Astrocyte (in vitro differentiated cells and primary cell): ENCODE data around the gene RAB31. TPM values are rescaled to one million over a fixed set of nuclear protein-coding genes. Genes with fewer than 3 reads are reported as not detected.

ENCODE experiments used
- DNase-seq: peaks from one replicate; pipeline ENCODE4 v3.0.0-alpha.2; 2010; ENCODE audit warnings: low read depth
- FAIRE-seq: peaks from 2 replicates; lab custom pipeline; 2011; peaks lifted over from hg19 to GRCh38; lab: Jason Lieb, UNC
- H2AFZ ChIP-seq: 2 replicates; pipeline ENCODE4 v1.6.0; 2012; ENCODE audit warnings: low read depth, low read length, inconsistent platforms
- H3K27ac ChIP-seq: 2 replicates; pipeline ENCODE4 v1.5.1; 2011; ENCODE audit warnings: low read depth, low read length, inconsistent platforms
- H3K27me3 ChIP-seq: 2 replicates; pipeline ENCODE4 v1.6.0; 2011; ENCODE audit warnings: low read length, inconsistent platforms; ENCODE audit not compliant: insufficient read depth
- H3K36me3 ChIP-seq: 2 replicates; pipeline ENCODE4 v1.5.1; 2011; ENCODE audit warnings: low read length, inconsistent platforms; ENCODE audit not compliant: insufficient read depth
- H3K4me1 ChIP-seq: 2 replicates; pipeline ENCODE4 v1.5.1; 2011; ENCODE audit warnings: low read length, inconsistent platforms; ENCODE audit not compliant: insufficient read depth
- H3K4me2 ChIP-seq: 2 replicates; pipeline ENCODE4 v1.6.0; 2012; ENCODE audit warnings: low read length, inconsistent platforms
- H3K4me3 ChIP-seq: 2 replicates; pipeline ENCODE4 v1.5.1; 2011; ENCODE audit warnings: low read depth, mild to moderate bottlenecking, low read length, inconsistent platforms; ENCODE audit not compliant: insufficient read depth
- H3K79me2 ChIP-seq: 2 replicates; pipeline ENCODE4 v1.6.0; 2012; ENCODE audit warnings: mild to moderate bottlenecking, low read length, inconsistent platforms; ENCODE audit not compliant: insufficient read depth
- H3K9ac ChIP-seq: 2 replicates; pipeline ENCODE4 v1.6.0; 2012; ENCODE audit warnings: mild to moderate bottlenecking, low read length, inconsistent platforms
- H3K9me3 ChIP-seq: 2 replicates; pipeline ENCODE4 v1.5.1; 2012; ENCODE audit warnings: low read depth, mild to moderate bottlenecking, low read length, inconsistent platforms; ENCODE audit not compliant: insufficient read depth
- H4K20me1 ChIP-seq: 2 replicates; pipeline ENCODE4 v1.6.0; 2012; ENCODE audit warnings: low read length, inconsistent platforms; ENCODE audit not compliant: insufficient read depth
- H3K27ac Mint-ChIP-seq: one replicate; pipeline ENCODE4 v1.8.0; 2021; ENCODE audit warnings: mild to moderate bottlenecking, mixed read lengths; ENCODE audit not compliant: unreplicated experiment
- H3K27me3 Mint-ChIP-seq: one replicate; pipeline ENCODE4 v1.8.0; 2021; ENCODE audit warnings: low read depth, mixed read lengths; ENCODE audit not compliant: unreplicated experiment
- H3K36me3 Mint-ChIP-seq: one replicate; pipeline ENCODE4 v1.8.0; 2021; ENCODE audit warnings: low read depth, mixed read lengths; ENCODE audit not compliant: unreplicated experiment
- H3K4me1 Mint-ChIP-seq: one replicate; pipeline ENCODE4 v1.8.0; 2021; ENCODE audit warnings: low read depth, mixed read lengths; ENCODE audit not compliant: unreplicated experiment
- H3K4me3 Mint-ChIP-seq: one replicate; pipeline ENCODE4 v1.8.0; 2021; ENCODE audit warnings: mild to moderate bottlenecking, moderate library complexity, mixed read lengths; ENCODE audit not compliant: unreplicated experiment
- H3K9me3 Mint-ChIP-seq: one replicate; pipeline ENCODE4 v1.8.0; 2021; ENCODE audit warnings: mild to moderate bottlenecking, mixed read lengths; ENCODE audit not compliant: unreplicated experiment
- EZH2 ChIP-seq: IDR thresholded peaks from 2 replicates; pipeline ENCODE4 v1.6.1; 2012; ENCODE audit warnings: mild to moderate bottlenecking, low read length, inconsistent platforms; ENCODE audit not compliant: insufficient read depth
- total RNA-seq: library from RNA; stranded (reverse); gene quantifications from 2 replicates; pipeline ENCODE4 v1.2.1, GENCODE V29; 2021
- TF ChIP-seq, protein P1 (sequence below): IDR thresholded peaks from 2 replicates; pipeline ENCODE4 v1.5.1; 2011; ENCODE audit warnings: low read depth, mild to moderate bottlenecking, inconsistent platforms, low read length, moderate library complexity; ENCODE audit not compliant: insufficient read depth

The RAB31 gene
- total RNA-seq, 1 donor from 2014 or later = 100 TPM

DNA sequence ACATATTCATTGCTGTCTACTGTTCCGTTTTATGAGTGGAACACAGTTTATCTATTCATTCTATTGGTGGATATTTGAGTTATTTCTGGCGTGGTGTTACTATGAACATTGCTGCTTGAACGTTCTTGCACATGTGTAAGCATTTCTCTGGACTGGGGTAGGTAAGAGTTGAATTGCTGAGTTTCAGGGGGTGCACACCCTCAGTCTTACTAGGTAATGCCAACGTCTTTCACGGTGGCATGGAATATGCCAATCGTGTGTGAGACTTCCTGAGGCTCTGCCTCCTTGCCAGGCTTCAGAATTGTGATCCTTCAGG, 121.3 kb downstream of the RAB31 start:
- Mint-ChIP-seq H3K27me3 (no peaks in the 10 kb centered on the region), H3K4me1 (peaks cover 25% of the 10 kb centered on the region), H3K36me3 (peaks cover 16% of the 10 kb centered on the region), H3K9me3 (peaks cover 5% of the 10 kb centered on the region), H3K4me3 (no peak overlapping the region), H3K27ac (no peak overlapping the region)
- no peaks in the 10 kb centered on the region for H3K36me3 ChIP-seq
- no peak for FAIRE-seq
- no peak for TF ChIP-seq EZH2
- TF ChIP-seq, protein P1, sequence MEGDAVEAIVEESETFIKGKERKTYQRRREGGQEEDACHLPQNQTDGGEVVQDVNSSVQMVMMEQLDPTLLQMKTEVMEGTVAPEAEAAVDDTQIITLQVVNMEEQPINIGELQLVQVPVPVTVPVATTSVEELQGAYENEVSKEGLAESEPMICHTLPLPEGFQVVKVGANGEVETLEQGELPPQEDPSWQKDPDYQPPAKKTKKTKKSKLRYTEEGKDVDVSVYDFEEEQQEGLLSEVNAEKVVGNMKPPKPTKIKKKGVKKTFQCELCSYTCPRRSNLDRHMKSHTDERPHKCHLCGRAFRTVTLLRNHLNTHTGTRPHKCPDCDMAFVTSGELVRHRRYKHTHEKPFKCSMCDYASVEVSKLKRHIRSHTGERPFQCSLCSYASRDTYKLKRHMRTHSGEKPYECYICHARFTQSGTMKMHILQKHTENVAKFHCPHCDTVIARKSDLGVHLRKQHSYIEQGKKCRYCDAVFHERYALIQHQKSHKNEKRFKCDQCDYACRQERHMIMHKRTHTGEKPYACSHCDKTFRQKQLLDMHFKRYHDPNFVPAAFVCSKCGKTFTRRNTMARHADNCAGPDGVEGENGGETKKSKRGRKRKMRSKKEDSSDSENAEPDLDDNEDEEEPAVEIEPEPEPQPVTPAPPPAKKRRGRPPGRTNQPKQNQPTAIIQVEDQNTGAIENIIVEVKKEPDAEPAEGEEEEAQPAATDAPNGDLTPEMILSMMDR = no peak
- H4K20me1 ChIP-seq = no peaks in the 10 kb centered on the region
- H3K27me3 ChIP-seq = no peaks in the 10 kb centered on the region
- no peak for DNase-seq
- H3K79me2 ChIP-seq = peaks cover 19% of the 10 kb centered on the region
- no peak overlapping the region for H3K9ac ChIP-seq
- H3K4me3 ChIP-seq = no peak overlapping the region
- H2AFZ ChIP-seq = no peak overlapping the region
- no peak overlapping the region for H3K27ac ChIP-seq
- no peaks in the 10 kb centered on the region for H3K9me3 ChIP-seq
- H3K4me1 ChIP-seq = peaks cover 38% of the 10 kb centered on the region
- H3K4me2 ChIP-seq = no peak overlapping the region

DNA sequence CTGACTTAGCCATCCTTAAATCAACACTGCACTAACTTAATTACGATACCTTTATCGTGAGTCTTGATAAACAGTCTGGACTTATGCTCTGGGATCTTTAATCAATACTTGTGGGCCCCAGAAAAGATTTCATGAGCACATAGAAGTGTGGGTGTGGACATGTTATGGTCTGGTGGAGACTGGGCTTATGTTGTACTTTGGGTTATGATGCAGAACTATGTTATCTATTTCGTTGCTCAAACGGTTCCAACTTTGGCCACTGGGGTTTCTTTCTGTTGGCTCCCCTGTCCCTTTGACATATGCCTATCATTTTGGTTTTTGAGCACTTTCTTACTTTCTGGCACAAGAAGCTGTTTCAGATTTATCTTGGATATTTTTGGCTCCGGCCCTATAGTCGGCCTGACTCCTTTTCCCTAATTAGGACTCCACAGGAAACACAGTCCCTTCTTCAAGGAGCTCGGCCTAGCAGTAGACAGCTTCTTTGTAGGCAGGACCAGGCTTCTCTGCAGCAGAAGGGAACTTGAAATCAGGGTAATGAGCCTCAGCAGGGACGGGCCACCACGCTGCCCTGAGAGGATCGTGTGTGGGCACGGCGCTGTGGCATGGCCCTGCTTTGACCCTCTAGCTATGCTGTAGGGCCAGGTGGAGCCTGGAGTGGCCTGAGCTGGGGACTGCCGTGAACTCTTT, 123.1 kb downstream of the RAB31 start:
- Mint-ChIP-seq H3K4me1 (peaks cover 19% of the 10 kb centered on the region), H3K4me3 (no peak overlapping the region), H3K9me3 (peaks cover 5% of the 10 kb centered on the region), H3K36me3 (peaks cover 15% of the 10 kb centered on the region), H3K27ac (no peak overlapping the region), H3K27me3 (no peaks in the 10 kb centered on the region)
- FAIRE-seq (no peak), DNase-seq (no peak)
- peaks cover 26% of the 10 kb centered on the region for H3K4me1 ChIP-seq
- no peak overlapping the region for H2AFZ ChIP-seq
- H3K4me3 ChIP-seq = no peak overlapping the region
- no peaks in the 10 kb centered on the region for H4K20me1 ChIP-seq
- no peaks in the 10 kb centered on the region for H3K36me3 ChIP-seq
- no peak overlapping the region for H3K9ac ChIP-seq
- H3K27me3 ChIP-seq = no peaks in the 10 kb centered on the region
- H3K27ac ChIP-seq = no peak overlapping the region
- no peaks in the 10 kb centered on the region for H3K9me3 ChIP-seq
- peaks cover 19% of the 10 kb centered on the region for H3K79me2 ChIP-seq
- TF ChIP-seq, protein P1 = no peak
- no peak for TF ChIP-seq EZH2
- H3K4me2 ChIP-seq = no peak overlapping the region

DNA sequence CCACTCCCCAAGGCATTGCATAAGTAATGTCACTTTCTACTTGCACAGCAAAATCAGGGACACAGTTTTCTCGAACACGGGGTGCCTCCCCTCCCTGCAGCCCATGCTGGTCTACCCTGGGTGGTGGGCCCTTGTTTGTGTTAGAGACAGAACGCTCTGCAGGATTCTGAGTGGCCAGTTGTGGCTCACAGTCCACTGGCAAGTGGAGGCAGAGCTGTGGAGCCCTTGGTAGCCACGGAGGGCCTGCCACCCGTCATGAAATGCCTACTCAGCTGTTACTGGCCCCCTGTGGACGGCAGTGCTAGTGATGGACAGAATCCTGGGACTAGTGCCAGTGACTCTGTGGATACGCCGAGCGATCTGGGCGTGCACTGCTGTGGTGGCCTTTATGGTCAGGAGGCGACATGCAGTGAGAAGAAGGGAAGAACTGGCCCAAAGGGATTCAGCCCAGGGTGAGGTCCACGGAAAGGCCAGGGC, 123.7 kb downstream of the RAB31 start:
- no peaks in the 10 kb centered on the region for H3K36me3 ChIP-seq
- no peak overlapping the region for H3K27ac Mint-ChIP-seq
- H3K27ac ChIP-seq = no peak overlapping the region
- H3K9ac ChIP-seq = no peak overlapping the region
- DNase-seq (no peak), FAIRE-seq (no peak)
- H3K4me2 ChIP-seq = no peak overlapping the region
- peaks cover 19% of the 10 kb centered on the region for H3K79me2 ChIP-seq
- H3K4me3 Mint-ChIP-seq = no peak overlapping the region
- H3K9me3 Mint-ChIP-seq = peaks cover 5% of the 10 kb centered on the region
- no peak overlapping the region for H3K4me3 ChIP-seq
- peaks cover 5% of the 10 kb centered on the region for H4K20me1 ChIP-seq
- no peaks in the 10 kb centered on the region for H3K27me3 ChIP-seq
- peaks cover 26% of the 10 kb centered on the region for H3K4me1 ChIP-seq
- peaks cover 10% of the 10 kb centered on the region for H3K36me3 Mint-ChIP-seq
- H3K4me1 Mint-ChIP-seq = peaks cover 19% of the 10 kb centered on the region
- H2AFZ ChIP-seq = no peak overlapping the region
- H3K9me3 ChIP-seq = no peaks in the 10 kb centered on the region
- TF ChIP-seq EZH2 = no peak
- TF ChIP-seq, protein P1 = no peak
- no peaks in the 10 kb centered on the region for H3K27me3 Mint-ChIP-seq
